ENCODE results near the gene LRFN4. TPM values are rescaled to one million over a fixed set of nuclear protein-coding genes. Genes with fewer than 3 reads are reported as not detected.

Gene LRFN4
- total and polyA plus RNA-seq, 2 donors (not counting 3 experiments of a cell fraction or from before 2014, with no cell fraction given) = 22.3 to 37.4 TPM

DNA sequence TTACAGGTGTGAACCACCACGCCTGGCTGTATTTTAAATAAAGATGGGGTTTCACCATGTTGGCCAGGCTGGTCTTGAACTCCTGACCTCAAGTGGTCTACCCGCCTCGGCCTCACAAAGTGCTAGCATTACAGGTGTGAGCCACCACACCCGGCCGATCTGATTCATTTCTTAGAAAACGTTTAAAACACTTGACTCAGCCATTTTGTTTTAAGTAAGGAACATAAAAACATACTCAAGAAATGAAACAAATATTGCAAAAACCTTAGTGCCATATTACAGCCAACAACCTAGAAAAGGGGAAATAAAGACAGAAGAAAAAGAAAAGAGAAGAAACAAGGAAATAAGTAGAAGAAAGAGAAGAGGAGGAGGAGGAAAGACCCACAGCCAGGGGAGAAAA lies 17.4 kb downstream of the LRFN4 start:
- Histone ChIP-seq H3K9me3 (replicated peaks; ENCODE audit: control insufficient read depth, insufficient read depth, low read length) (no peaks in the 10 kb centered on the region), H3K36me3 (ENCODE audit: control insufficient read depth in 2 of 2, extremely low read depth in 1 of 2, insufficient read depth in 2 of 2, low read length in 2 of 2) (no peaks in the 10 kb centered on the region), H3K4me1 (ENCODE audit: control insufficient read depth, extremely low read depth, insufficient read depth, low read length) (no peaks in the 10 kb centered on the region), H3K9me1 (replicated peaks; ENCODE audit: control insufficient read depth, extremely low read depth, insufficient read depth, low read length) (no peaks in the 10 kb centered on the region), H3K27ac (ENCODE audit: insufficient read depth, low read depth, low read length) (no peak overlapping the region), H3K4me2 (ENCODE audit: insufficient read depth, low read length) (no peak overlapping the region), H2AFZ (ENCODE audit: low read depth, low read length) (no peak overlapping the region), H3K9ac (replicated peaks; ENCODE audit: extremely low read depth, insufficient read depth, low read length) (no peak overlapping the region), H4K20me1 (replicated peaks; ENCODE audit: control insufficient read depth, extremely low read depth, insufficient read depth, low read length) (no peaks in the 10 kb centered on the region), H3K79me2 (ENCODE audit: control insufficient read depth, insufficient read depth, low read length) (no peaks in the 10 kb centered on the region), H3K4me3 (replicated peaks in 1 of 3; ENCODE audit: insufficient read depth in 1 of 3, low read depth in 1 of 3, low read length in 3 of 3) (no peak overlapping the region), H3K27me3 (ENCODE audit: control insufficient read depth in 2 of 2, insufficient read depth in 2 of 2, low read length in 2 of 2) (no peaks in the 10 kb centered on the region)
- dilution Hi-C loops (cut with MboI; ENCODE audit: extremely low pct_ligation_motif_present, low sequenced_read_pairs) (no loop called here), intact Hi-C loops (cut with micrococcal nuclease) (no loop called here)
- DNase-seq (ENCODE audit: low read depth, low spot score) = no peak
- BruUV-seq (replicated peaks) = no TSS peak
- ChIA-PET POLR2A (no interaction called here), CTCF (interaction anchor here (2.2 kb wide), 1 partner anchor 9 kb away, joined by 10 read pairs; no protein-coding TSS in a partner anchor)
- no peak for FAIRE-seq
- TF ChIP-seq EZH2 (IDR thresholded peaks at IDR 0.05; ENCODE audit: borderline replicate concordance, low read depth, low read length, severe bottlenecking) (no peak), CTCF (IDR thresholded peaks at IDR 0.05; ENCODE audit: extremely low read depth in 1 of 2, insufficient read depth in 1 of 2, low read depth in 1 of 2, low read length in 2 of 2) (no peak), POLR2A (IDR thresholded peaks at IDR 0.05; ENCODE audit: low read depth, low read length) (no peak), MYC (IDR thresholded peaks at IDR 0.05; ENCODE audit: low read depth, low read length) (no peak), FOS (IDR thresholded peaks at IDR 0.05; ENCODE audit: borderline replicate concordance, insufficient read depth, low read length) (no peak)

GRCh38 chr11:66875378-66875777 lies 18.5 kb downstream of the LRFN4 start:
- Histone ChIP-seq H3K4me2 (ENCODE audit: insufficient read depth, low read length) (no peak overlapping the region), H2AFZ (ENCODE audit: low read depth, low read length) (no peak overlapping the region), H3K9me1 (replicated peaks; ENCODE audit: control insufficient read depth, extremely low read depth, insufficient read depth, low read length) (no peaks in the 10 kb centered on the region), H3K27ac (ENCODE audit: insufficient read depth, low read depth, low read length) (no peak overlapping the region), H3K4me1 (ENCODE audit: control insufficient read depth, extremely low read depth, insufficient read depth, low read length) (peaks cover 2% of the 10 kb centered on the region), H3K79me2 (ENCODE audit: control insufficient read depth, insufficient read depth, low read length) (no peaks in the 10 kb centered on the region), H3K9me3 (replicated peaks; ENCODE audit: control insufficient read depth, insufficient read depth, low read length) (no peaks in the 10 kb centered on the region), H3K36me3 (ENCODE audit: control insufficient read depth in 2 of 2, extremely low read depth in 1 of 2, insufficient read depth in 2 of 2, low read length in 2 of 2) (no peaks in the 10 kb centered on the region), H3K9ac (replicated peaks; ENCODE audit: extremely low read depth, insufficient read depth, low read length) (no peak overlapping the region), H3K27me3 (ENCODE audit: control insufficient read depth in 2 of 2, insufficient read depth in 2 of 2, low read length in 2 of 2) (no peaks in the 10 kb centered on the region), H4K20me1 (replicated peaks; ENCODE audit: control insufficient read depth, extremely low read depth, insufficient read depth, low read length) (no peaks in the 10 kb centered on the region), H3K4me3 (replicated peaks in 1 of 3; ENCODE audit: insufficient read depth in 1 of 3, low read depth in 1 of 3, low read length in 3 of 3) (no peak overlapping the region)
- dilution Hi-C loops (cut with MboI; ENCODE audit: extremely low pct_ligation_motif_present, low sequenced_read_pairs) (no loop called here), intact Hi-C loops (cut with micrococcal nuclease) (no loop called here)
- TF ChIP-seq CTCF (IDR thresholded peaks at IDR 0.05; ENCODE audit: extremely low read depth in 1 of 2, insufficient read depth in 1 of 2, low read depth in 1 of 2, low read length in 2 of 2) (no peak), MYC (IDR thresholded peaks at IDR 0.05; ENCODE audit: low read depth, low read length) (no peak), FOS (IDR thresholded peaks at IDR 0.05; ENCODE audit: borderline replicate concordance, insufficient read depth, low read length) (no peak), POLR2AphosphoS5 (IDR thresholded peaks at IDR 0.05; ENCODE audit: insufficient read depth, low read depth, low read length) (no peak), GATA2 (IDR thresholded peaks at IDR 0.05; ENCODE audit: insufficient read depth, insufficient read length, low read depth, low read length) (no peak), EZH2 (IDR thresholded peaks at IDR 0.05; ENCODE audit: borderline replicate concordance, low read depth, low read length, severe bottlenecking) (no peak), JUN (IDR thresholded peaks at IDR 0.05; ENCODE audit: borderline replicate concordance, insufficient read depth, insufficient read length, low read depth) (no peak), POLR2A (IDR thresholded peaks at IDR 0.05; ENCODE audit: low read depth, low read length) (no peak)
- TF ChIP-seq, protein P1, sequence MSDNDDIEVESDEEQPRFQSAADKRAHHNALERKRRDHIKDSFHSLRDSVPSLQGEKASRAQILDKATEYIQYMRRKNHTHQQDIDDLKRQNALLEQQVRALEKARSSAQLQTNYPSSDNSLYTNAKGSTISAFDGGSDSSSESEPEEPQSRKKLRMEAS (IDR thresholded peaks at IDR 0.05; ENCODE audit: insufficient read depth, insufficient read length) = no peak
- DNase-seq (ENCODE audit: low read depth, low spot score) (no peak), FAIRE-seq (no peak)
- ChIA-PET POLR2A (no interaction called here), CTCF (no interaction called here)
- no TSS peak for BruUV-seq (replicated peaks)
